HEK293T (cell line): ENCODE measurements around the gene BTG2.

ENCODE experiments used
- ARNT ChIP-seq: fragments of 450-650 bp; IDR thresholded peaks from 2 replicates; pipeline ENCODE4 v1.6.1; 2017; ENCODE audit warnings: mild to moderate bottlenecking
- BHLHE40 ChIP-seq: fragments of 450-650 bp; IDR thresholded peaks from 2 replicates; pipeline ENCODE4 v1.6.1; 2016; ENCODE audit warnings: mild to moderate bottlenecking, moderate library complexity, borderline replicate concordance
- CTBP1 ChIP-seq: fragments of 450-650 bp; IDR thresholded peaks from 2 replicates; pipeline ENCODE4 v1.6.1; 2016; ENCODE audit warnings: borderline replicate concordance
- ELF4 ChIP-seq: fragments of 450-650 bp; IDR thresholded peaks from 2 replicates; pipeline ENCODE4 v1.6.1; 2017; ENCODE audit warnings: antibody characterized with exemption
- FOXA1 ChIP-seq: fragments of 450-650 bp; IDR thresholded peaks from 2 replicates; pipeline ENCODE4 v1.6.1; 2016; ENCODE audit warnings: mild to moderate bottlenecking
- HDGF ChIP-seq: fragments of 450-650 bp; IDR thresholded peaks from 2 replicates; pipeline ENCODE4 v1.6.1; 2017; ENCODE audit warnings: antibody characterized with exemption, borderline replicate concordance
- L3MBTL2 ChIP-seq: fragments of 450-650 bp; conservative IDR thresholded peaks from 2 replicates; pipeline ENCODE4 v1.6.1; 2016; ENCODE audit warnings: mild to moderate bottlenecking
- SP1 ChIP-seq: fragments of 450-650 bp; IDR thresholded peaks from 2 replicates; pipeline ENCODE4 v1.6.1; 2017
- TF ChIP-seq, protein P1 (sequence below): fragments of 450-650 bp; IDR thresholded peaks from 2 replicates; pipeline ENCODE4 v1.6.1; 2016

DNA sequence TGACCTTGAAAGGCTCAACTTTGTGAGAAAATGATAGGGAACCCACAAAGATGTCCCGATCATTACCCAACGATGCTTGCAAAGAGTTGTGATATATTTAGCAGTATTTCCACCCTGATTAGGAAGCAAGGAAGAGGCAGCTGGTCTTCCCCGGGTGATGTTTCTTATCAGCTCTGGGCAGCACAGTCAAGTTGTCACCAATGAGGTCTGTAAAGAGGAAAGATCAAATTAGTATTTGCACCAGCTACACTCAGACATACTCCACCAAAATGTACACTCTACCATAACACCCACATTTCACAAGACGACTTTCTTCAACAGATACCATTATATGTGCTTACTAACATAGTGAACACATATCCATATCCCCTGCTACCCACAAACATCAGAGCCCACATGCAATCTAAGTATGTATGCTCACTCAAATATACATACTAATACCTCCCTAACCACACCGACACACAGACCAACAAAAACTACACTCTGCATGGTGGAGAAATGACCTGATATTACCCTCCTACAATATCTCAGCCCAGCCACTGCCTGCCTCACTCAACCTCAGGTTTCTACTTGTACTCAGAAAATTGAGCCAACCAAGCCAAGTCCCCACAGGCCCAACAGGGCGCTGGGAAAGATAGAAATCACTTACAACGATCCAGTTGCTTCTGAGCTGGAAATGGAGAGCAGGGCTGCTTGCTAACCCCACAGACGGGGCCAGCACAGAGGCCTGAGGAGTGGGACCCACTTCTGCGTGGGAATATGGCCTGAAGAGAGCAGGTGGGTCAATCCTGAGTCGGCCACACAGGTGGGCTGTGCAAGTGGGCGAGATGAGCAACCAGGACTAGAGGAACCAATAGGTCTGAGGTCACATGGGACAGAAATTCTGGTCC, 4.6 kb upstream of the BTG2 start:
- TF ChIP-seq HDGF (no peak), FOXA1 (no peak), ELF4 (no peak), BHLHE40 (no peak), CTBP1 (no peak), SP1 (no peak), ARNT (no peak), L3MBTL2 (no peak)
- TF ChIP-seq, protein P1, sequence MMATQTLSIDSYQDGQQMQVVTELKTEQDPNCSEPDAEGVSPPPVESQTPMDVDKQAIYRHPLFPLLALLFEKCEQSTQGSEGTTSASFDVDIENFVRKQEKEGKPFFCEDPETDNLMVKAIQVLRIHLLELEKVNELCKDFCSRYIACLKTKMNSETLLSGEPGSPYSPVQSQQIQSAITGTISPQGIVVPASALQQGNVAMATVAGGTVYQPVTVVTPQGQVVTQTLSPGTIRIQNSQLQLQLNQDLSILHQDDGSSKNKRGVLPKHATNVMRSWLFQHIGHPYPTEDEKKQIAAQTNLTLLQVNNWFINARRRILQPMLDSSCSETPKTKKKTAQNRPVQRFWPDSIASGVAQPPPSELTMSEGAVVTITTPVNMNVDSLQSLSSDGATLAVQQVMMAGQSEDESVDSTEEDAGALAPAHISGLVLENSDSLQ = no peak
